Uterus (tissue), 2 donors: ENCODE measurements around the gene ZNF331.

Source experiments
- CTCF ChIP-seq, 4 experiments: fragments of 200-600 bp in 2 of 4; fragments of 450-650 bp in 2 of 4; sonication (generic) in 2 of 4; IDR thresholded peaks; one replicate each; pipeline ENCODE4 v1.5.1; 2016 to 2019; ENCODE audit warnings: antibody characterized with exemption in 4 of 4, mild to moderate bottlenecking in 2 of 4, moderate library complexity in 1 of 4
- POLR2A ChIP-seq, 2 donors: fragments of 450-650 bp; IDR thresholded peaks; one replicate each; pipeline ENCODE4 v1.6.1; 2016; ENCODE audit warnings: antibody characterized with exemption in 2 of 2, mild to moderate bottlenecking in 1 of 2, moderate library complexity in 1 of 2

GRCh38 chr19:53583181-53583580, 45.2 kb downstream of the ZNF331 start:
- TF ChIP-seq CTCF (IDR thresholded peaks at IDR 0.05) (no peak), POLR2A (IDR thresholded peaks at IDR 0.05) (no peak)
